Endothelial cell of hepatic sinusoid (primary cell): ENCODE data around the gene SLC23A2.
"Not testable (repeated sequence)": the region's sequence is repeated elsewhere in the genome, so short reads cannot be mapped to it uniquely, and the experiment has no call there.

Experiments used
- in situ Hi-C: cut with HindIII; loops from 2 replicates; pipeline ENCODE4 v1.10.0; 2017; ENCODE audit warnings: low sequenced_read_pairs

SLC23A2 gene

DNA sequence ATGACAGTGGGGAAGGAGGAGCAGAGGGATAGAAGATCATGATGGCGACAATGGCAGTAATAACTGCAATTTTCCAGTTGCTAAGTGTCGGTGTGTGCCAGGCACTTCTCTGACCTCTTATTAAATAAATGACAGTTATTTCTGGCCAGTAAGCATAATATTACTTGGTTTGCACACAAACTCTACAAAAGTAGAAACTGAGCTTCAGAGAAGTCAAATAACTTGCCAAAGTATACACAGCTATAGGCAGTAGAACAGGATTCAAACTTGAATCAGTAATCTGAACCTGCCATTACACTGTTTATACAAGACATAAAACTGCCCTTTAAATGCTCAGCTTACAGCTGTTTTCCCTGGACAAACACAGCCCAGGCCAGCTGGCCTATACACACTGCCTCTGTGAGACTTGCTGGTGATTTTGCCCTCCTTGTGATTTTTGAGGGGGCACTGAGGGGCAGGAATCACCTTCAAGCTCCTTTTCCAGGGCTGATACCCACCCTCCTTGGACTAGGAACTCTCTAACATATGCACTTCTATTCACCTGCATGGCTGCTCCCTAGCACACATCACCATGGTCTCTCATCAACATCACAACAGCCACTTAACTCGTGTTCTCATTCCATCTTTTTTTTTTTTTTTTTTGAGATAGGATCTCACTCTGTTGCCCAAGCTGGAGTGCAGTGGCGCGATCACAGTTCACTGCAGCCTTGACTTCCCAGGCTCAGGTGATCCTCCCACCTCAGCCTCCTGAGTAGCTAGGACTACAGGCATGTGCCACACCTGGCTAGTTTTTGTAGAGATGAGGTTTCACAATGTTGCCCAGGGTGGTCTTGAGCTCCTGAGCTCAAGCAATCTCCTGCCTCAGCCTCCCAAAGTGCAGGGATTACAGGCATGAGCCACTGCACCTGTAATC, 63.6 kb downstream of the SLC23A2 start:
- in situ Hi-C loops = no loop called here

DNA sequence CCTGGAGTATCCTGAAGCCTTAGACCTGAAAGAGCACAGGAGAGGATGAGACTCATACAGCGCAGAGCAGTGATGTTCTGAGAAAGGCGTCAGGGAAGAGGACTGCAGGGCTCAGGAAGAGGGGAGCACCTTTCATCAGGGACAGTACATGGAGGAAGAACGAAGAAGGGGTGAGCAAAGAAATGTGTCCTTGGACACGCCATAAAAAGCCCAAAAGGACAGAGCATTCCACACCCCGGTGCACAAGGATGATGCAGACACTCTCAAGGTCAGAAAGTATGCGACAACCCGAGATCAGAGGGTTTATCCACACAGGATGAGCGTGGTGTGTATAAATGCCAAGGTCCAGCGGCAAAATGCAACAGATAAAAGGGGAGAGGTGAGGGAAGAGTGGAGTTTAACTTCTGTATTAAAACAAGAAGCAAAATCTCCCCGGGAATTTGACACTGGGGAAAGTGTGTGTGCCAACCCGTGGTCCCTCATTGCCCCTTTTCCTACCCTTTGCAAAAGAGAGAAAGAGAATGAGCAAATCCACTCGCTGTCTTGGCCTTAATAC, 64.4 kb downstream of the SLC23A2 start:
- in situ Hi-C loops = no loop called here

DNA sequence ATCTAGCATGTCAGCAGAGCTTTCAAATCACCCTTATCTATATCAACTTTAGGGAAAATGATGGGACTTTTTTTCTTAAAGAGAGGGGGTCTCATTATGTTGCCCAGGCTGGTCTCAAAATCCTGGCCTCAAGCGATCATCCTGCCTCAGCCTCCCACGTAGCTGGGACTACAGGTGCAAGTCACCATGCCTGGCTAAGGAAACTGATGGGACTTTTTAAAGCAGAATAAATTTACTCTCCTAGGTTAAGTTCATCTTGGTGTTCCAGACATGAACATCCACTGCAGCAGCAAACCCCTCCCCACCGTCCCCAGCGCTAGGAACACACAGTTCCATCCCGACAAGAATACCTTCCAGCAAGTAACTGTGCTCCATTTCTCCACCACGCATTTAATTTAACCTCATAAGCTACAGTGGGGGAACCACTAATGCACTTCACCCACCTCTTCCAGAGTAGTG, 64.9 kb downstream of the SLC23A2 start:
- in situ Hi-C loops = no loop called here

DNA sequence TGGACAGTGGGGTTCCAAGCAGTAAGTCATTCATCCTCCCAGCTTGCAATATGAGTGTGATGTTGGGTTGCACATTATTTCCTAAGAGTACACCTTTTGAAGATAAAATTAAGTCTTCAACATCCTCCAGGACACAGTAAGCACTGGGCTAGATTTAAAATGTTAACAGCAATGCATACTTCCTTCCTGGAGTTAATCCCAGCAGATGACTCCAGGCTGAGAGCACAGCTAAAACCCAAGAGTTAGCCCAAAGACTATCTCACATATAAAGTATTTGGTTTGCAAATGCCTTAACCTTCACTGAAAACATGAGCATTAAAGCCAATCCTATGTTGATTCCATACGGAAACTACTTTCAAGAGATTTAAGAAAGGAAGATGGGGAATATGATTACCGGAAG, 69.2 kb downstream of the SLC23A2 start:
- in situ Hi-C loops = no loop called here

DNA sequence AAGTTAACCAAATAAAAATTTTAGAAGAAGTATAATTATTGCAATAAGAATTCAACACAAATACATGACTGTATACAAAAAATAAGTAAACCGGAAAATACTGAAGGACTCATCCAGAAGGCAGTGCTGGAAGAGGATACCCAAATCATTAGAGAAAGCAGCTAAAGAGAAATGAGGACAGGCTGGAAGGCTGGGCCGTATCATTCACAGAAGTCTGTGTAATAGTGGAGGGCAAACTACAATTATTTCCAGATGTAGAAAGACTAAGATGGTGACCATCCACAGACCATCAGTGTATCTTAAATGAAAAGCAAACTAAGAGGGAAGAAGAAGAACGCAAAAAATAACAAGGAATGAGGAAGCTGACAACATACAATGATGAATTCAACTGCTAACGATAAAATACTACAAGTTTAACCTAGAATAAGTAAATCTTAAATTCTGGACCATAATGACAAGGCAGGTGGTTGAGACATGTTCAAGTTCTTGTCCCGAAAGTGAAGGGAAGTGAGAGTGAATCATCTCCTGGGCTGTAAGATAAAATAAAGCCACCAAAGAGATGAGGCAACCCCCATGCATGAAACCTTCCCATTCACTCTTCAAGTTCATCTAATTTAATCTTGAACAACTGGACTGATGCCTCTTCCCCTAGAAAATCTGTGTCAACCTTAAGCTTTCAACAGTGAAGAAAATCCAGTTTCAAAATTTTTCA, 71.5 kb downstream of the SLC23A2 start:
- in situ Hi-C loops = no loop called here

DNA sequence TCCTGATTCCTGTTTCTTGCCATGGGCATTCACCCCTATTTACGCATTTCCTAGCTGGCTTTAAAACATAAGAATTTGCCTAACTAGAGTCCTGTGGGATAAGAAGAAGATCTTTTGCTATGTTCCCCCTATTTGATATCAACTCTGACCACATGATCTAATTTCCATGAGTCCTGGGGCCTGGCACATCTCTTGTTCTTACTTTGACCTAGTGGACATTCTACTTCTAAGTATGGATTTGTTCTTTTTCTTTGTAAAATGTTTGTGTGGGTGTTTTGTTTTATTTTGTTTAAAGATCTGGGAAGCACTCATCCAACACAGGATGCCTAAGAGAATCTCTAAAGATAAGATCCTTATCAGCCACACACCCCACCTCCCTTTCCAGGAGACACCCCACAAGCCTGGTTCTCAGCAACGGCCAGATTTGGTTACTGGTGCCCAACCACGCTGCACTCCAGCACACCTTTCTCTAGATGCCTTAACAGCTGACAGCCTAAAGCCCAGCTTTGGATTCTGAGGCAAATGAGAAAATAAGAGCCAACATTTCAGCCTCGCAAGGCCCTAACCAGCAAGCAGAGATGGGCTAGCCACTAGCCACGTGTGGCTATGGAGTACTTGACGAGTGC, 74.7 kb downstream of the SLC23A2 start:
- in situ Hi-C loops = no loop called here

DNA sequence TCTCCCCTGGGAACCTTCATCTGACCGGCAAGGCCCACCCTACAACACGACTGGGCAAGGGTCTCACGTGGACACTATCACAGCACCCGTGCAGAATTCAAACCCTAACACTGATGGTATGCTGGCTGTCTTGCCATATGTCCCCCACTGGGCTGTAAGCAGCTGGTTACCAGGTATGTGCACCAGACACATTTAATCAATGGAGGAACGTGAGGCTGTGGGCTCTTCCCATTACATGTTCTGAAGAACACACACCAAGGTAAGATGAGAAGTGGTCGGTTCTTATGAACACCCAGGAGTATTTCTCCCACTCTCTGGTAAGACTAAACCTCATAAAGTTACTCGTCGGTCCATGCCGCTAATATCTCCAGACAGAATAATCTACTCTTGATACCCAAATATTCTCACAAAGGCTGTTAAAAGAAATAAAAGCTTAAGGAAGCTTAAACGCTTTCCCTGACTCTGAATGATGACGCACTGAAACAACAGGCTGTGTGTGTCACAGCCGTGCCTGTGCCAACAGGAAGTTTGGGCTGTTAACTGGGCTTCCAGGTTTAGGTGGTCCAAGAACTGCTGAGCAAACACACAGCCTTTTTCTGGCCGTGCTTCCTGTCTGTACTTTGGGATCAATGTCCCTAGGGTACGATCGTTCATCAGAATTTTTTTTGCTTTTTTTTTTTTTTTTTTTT, 75.3 kb downstream of the SLC23A2 start:
- in situ Hi-C loops = no loop called here

DNA sequence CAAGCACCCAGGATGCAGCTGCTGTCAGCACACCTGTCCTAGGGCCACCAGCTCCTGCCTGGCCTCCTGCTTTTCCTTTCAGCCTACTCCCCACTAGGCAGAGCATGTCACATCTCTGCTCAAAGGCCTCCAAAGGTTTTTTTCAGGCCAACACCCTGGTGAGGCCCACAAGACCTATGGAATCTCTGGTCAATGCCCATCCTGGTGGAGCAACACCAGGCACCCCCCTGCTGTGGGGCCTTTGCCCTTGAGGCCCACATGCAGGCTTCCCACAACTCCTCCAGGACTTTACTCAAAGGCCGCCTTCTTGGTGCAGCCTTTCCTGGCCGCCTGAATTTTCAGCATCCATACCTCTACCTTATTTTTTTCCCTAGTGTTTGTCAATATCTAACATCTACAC, 76.9 kb downstream of the SLC23A2 start:
- in situ Hi-C loops = no loop called here

DNA sequence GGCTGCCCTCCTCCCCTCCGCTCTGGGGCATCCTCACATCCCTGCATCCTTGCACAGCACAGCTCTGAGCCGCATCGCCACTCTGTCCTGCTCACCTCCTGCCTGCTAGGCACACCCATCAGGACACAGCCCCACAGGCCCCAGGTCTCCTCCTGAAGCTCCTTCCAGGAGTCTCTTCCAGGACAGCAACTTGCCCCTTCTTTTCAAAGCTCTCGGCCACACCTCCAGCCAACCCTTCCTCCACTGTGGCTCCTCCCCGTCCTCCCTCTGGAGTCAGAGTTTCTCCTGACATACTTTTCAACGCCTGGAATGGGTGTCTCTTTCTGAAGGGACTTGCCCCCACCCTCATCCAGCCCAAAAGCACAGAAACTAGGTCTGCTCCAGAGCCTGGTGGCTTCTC, 77.3 kb downstream of the SLC23A2 start:
- in situ Hi-C loops = no loop called here

DNA sequence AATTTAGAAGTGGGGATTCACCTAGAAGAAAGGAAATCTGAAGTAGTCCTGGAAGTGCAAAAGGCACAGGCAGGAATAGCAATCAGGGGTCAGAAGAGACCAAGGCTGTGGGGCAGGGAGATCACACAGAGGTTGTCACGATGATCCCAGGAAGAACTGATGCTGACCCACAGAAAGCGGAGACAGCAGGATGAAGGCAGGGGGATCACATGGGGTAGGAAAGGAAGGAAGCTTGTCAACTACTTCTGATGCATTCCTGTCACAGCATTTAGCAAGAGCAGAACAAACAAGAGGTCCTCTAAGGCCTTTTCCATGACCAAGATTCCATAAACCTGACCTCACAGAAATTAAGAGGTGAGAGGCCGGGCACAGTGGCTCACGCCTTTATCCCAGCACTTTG, 79.1 kb downstream of the SLC23A2 start:
- in situ Hi-C loops = no loop called here

DNA sequence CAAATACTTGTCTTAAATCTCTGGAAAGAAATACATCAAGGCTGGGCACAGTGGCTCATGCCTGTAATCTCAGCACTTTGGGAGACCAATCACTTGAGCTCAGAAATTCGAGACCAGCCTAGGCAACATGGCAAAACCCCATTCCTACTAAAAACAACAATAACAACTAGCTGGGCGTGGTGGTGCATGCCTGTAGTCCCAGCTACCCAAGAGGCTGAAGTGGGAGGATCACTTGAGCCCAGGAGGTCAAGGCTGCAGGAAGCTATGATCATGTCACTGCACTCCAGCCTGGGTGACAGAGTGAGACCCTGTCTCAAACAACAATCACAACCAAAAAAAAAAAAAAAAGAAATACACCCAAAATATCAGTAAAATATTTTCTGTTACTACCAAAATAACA, 80.0 kb downstream of the SLC23A2 start:
- in situ Hi-C loops = not testable (repeated sequence)

DNA sequence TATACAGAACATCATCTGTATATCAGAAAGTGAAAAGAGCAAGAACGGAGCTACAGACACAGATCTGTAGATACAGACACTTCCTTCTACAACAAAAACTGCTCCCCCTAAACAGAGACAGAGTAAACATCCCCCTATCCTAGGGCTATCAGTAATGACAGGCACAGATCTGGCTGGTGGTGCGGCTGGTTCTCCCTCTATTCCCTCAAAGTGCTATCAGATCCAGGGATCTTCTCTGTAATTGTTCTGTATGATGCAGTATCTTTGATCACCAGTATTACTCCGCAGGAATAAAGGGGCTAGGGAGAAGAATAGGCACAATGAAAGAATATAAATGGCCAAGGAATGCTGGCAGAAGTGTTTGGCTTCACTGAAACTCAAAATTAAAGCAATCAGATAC, 80.7 kb downstream of the SLC23A2 start:
- in situ Hi-C loops = no loop called here

DNA sequence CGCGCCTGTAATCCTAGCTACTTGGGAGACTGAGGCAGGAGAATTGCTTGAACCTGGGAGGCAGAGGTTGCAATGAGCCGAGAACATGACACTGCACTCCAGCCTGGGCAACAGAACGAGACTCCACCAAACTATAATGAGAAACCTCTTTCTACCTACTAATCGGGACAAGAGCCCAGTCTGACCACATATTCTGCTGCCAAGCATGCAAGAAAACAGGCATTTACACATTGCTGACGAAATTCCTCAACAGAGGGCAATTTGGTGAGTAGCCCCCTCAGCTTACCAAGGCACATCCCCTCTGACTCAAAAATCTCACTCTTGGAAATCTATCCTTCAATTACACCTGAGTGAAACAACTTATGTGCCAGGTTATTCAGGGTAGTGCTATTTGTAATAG, 81.2 kb downstream of the SLC23A2 start:
- in situ Hi-C loops = no loop called here

DNA sequence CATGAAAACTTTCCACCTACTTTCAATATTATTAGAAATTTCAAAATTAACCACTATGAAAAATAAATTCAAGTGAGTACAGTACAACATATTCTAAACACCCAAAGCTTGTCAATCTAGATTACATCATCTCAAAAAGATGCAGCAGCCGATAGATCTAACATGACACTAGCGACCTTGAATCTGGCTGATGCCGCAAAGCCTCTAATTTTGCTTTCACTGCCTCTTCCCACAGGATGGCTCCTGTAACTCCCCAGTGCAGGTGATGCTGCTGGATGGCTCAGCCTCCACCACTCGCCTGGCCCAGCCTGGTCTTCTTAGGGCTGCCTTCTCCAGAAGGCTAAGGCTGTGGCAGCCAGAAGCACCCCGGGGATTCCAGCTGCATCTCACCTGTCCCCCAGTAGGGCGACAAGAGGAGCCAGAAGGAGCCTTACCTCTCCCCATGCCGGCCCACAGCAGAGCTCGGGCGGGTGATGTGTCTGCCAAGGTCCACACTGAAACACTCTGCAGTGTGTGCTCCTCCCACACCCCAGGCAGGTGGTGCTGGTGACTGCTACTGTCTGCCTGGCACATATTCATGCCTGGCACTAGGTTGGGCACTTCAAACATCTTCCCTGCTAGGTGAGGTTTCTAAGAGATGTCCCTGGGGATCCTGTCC, 82.1 kb downstream of the SLC23A2 start:
- in situ Hi-C loops = no loop called here

DNA sequence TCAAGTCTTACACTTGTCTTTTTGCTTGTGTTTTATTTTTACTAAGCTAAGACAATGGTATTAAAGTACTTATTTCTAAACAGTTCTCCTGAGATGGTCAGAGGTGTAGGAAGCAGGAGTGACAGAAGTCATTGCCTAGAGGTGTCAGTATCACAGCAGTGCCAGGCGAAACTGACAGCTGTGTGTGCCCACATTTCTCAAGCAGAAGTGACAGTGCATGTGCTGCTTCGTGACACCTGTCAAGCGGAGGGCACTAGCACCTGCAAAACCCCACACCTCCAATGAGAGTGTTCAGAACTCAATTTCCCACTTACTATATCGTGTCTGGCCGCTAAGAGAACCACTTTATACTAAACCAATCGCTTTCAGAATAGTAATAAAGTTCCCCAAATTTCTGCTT, 82.8 kb downstream of the SLC23A2 start:
- in situ Hi-C loops = no loop called here

DNA sequence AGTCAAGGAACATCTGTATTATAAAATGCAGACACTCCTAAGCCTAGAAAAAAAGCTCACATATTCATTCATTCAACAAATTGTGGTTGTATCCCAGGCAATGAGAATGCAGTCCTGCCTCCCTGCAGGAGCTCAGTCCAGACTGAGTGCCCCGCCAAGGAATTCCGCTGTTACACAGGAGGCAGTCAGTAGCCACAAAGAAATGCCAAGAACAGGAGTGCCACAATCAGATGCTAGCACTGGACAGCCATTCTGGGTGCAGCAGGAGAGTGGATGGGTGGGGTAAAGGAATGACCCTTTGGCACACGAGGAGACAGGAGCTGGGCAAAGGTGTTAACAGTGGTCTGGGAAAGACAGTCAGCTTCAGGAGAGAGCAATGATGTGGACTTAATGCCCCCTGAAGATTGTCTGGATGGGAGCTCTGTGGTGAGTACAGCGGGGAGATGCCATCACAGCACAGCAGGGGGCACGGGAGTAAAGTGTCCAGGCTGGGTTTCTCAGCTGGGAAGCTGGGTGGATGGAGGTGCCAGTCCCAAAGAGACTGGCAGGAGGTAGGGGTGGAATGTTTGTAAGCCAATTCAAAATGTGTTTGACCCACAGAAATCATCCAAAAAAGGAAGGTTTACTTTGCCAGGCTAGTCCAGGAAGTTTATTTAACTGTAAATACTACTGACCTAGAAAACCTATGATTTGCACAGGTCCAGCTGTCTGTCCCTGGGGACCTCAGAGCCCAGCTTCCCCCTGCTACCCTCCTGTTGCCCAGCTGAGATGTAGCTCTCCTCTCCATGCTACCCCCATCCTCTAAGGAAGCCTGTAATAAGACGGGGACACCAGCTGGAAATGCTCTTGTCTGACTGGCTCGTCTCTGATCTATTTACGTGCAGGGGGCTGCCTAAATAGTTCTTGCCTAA, 84.1 kb downstream of the SLC23A2 start:
- in situ Hi-C loops = no loop called here

DNA sequence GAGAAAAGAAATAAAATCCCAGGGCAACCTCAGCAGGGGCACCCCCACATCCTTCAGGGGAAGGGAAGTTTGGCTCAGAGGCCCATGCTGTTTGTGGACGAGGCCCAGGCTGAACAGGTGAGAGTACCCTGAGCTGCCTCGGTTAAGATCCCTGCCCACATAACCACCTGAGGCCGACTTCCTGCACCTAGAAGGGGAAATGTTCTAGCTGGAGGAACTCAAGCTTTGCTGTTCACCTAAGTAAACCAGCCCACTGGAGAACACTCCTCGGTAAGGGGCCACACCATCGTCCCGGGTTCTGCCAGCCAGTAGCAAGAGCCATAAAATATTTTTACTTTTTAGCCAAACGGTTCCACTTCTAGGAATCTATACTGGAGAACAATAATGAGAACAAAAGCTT, 88.2 kb downstream of the SLC23A2 start:
- in situ Hi-C loops = no loop called here

DNA sequence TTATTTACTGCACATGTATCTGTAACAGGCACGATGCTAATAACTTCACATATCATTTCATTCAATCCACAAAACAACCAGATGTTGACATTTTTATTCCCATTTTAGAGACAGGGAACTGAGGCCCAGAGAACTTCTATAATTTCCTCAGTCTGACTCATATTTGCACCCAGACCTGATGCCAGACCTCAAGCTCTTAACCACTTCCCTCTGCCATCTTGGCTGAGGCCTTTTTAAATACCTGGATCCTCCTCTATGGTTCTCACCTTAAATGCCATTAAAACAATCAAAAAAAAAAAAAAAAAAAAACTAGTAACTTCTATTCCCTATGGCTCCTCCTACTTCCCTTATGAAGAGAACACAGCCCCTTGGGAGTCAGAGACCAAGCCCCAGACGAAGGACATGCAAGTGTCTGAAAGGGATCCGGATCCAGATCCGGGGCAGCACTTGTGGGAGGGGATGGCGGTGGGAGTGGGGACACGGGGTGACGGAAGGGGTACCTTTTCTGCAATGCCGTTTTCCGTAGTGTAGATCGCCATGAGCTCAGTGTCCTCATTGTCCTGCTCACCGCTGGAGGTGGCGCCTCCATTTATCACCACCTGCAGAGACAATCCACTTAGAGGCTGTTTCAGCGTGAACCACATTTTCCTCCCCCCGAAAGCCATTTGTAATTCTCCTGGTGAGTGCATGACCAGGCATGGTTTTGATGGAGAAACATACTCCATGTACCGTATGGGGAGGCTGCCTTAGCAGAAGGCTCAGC, 88.7 kb downstream of the SLC23A2 start:
- in situ Hi-C loops = no loop called here

DNA sequence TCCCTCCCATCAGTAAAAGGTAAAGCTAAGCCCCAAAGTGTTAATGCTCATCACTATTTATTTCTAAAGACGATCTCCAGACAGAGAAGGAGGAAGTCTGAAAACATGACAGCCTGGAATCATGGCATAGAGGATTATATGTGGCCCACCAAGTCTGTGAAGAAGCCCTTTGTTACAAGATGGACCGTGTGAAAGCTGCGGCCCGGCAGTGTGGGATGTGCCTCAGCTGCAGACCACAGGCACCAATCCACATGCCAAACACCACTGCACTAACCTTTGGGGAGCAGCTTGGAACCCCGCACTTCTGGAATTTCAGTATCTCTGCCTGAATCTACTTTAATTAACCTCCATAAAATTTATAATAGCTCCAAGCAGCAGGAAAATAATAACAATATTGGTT, 90.4 kb downstream of the SLC23A2 start:
- in situ Hi-C loops = no loop called here
